Measurements from ENCODE around the gene ADAMTSL1. TPM values are rescaled to one million over a fixed set of nuclear protein-coding genes. Genes with fewer than 3 reads are reported as not detected.

Gene ADAMTSL1
- total RNA-seq, 1 donor from 2014 or later: 1.6 TPM

DNA sequence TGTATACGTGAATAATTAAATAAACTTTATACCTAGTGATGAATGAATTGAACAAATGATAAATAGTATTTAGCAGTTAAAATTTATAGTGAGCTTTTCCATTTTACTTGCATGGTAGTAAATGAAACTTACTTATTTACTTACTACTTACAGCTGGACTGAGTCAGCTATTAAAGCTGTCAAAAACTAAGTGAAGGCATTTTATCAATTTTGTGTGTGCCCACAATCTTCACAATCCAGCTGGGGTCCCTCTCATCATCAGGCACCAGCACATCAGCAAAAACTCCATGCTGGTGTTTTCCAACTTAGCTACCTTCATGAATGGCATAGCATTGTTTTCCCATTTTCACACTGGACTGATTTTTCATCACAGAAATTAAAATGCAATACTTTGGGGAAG is 478.0 kb downstream of the ADAMTSL1 start:
- Histone ChIP-seq H3K27me3 (ENCODE audit: control insufficient read depth, insufficient read depth, low read length) (no peaks in the 10 kb centered on the region), H3K36me3 (ENCODE audit: control insufficient read depth, insufficient read depth, low read length) (no peaks in the 10 kb centered on the region), H3K4me3 (ENCODE audit: low read depth, low read length) (no peak overlapping the region)
- FAIRE-seq: no peak
- TF ChIP-seq, protein P1, sequence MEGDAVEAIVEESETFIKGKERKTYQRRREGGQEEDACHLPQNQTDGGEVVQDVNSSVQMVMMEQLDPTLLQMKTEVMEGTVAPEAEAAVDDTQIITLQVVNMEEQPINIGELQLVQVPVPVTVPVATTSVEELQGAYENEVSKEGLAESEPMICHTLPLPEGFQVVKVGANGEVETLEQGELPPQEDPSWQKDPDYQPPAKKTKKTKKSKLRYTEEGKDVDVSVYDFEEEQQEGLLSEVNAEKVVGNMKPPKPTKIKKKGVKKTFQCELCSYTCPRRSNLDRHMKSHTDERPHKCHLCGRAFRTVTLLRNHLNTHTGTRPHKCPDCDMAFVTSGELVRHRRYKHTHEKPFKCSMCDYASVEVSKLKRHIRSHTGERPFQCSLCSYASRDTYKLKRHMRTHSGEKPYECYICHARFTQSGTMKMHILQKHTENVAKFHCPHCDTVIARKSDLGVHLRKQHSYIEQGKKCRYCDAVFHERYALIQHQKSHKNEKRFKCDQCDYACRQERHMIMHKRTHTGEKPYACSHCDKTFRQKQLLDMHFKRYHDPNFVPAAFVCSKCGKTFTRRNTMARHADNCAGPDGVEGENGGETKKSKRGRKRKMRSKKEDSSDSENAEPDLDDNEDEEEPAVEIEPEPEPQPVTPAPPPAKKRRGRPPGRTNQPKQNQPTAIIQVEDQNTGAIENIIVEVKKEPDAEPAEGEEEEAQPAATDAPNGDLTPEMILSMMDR (IDR thresholded peaks at IDR 0.05; ENCODE audit: insufficient read depth, low read length, severe bottlenecking): no peak
- no peak for DNase-seq (ENCODE audit: low read depth)

DNA sequence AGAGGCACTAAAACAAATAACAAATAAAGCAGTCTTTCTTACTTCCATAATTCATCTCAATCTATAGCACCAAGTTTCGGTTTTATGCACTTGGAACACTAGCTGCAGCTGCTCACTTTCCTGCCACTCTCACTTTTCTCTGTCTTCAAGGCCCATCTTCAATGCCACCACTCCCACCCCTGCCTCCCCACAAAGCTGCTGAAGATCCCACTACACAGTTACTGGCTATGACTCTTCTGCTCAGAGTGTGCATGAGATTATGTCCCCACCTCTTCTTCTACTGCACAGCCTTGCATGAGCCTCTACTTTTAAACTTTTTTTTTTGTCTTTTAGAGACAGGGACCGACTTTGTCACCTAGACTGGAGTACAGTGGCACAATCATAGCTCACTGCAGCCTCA is 481.7 kb downstream of the ADAMTSL1 start:
- FAIRE-seq (no peak), DNase-seq (ENCODE audit: low read depth) (no peak)
- H3K36me3 ChIP-seq (ENCODE audit: control insufficient read depth, insufficient read depth, low read length): no peaks in the 10 kb centered on the region
- H3K27me3 ChIP-seq (ENCODE audit: control insufficient read depth, insufficient read depth, low read length): no peaks in the 10 kb centered on the region
- no peak overlapping the region for H3K4me3 ChIP-seq (ENCODE audit: low read depth, low read length)
- TF ChIP-seq, protein P1 (IDR thresholded peaks at IDR 0.05; ENCODE audit: insufficient read depth, low read length, severe bottlenecking): no peak

All from bronchial epithelial cell (primary cell).